Fibroblast of lung (primary cell): ENCODE measurements around the gene CBFA2T2.

Experiments
- CTCF ChIP-seq, 2 donors: IDR thresholded peaks in 1 of 2; conservative IDR thresholded peaks in 1 of 2; 1 replicate in 1 of 2; 2 replicates in 1 of 2; pipeline ENCODE4 v1.5.1; 2011 to 2012; ENCODE audit warnings: low read length in 2 of 2, control low read depth in 1 of 2, inconsistent platforms in 1 of 2, low read depth in 1 of 2, mild to moderate bottlenecking in 1 of 2
- EZH2 ChIP-seq: IDR thresholded peaks from 2 replicates; pipeline ENCODE4 v1.5.1; 2012; ENCODE audit warnings: low read length, control low read depth, mild to moderate bottlenecking; ENCODE audit errors: missing control alignments

GRCh38 chr20:33646191-33646590 lies 156.3 kb downstream of the CBFA2T2 start:
- TF ChIP-seq CTCF (conservative IDR thresholded peaks at IDR 0.05 in 1 of 2, IDR thresholded peaks at IDR 0.05 in 1 of 2; ENCODE audit: low read depth in 1 of 2, low read length in 2 of 2) (no peak), EZH2 (no peak)
